GM12891 (cell line): ENCODE measurements around the gene PTPN4.
A peak's percentile ranks its signal among the peaks of the same experiment; 100 is the strongest.

ENCODE experiments used
- DNase-seq: peaks from one replicate; pipeline ENCODE4 v3.0.0; 2011; ENCODE audit warnings: low spot score; ENCODE audit not compliant: insufficient read length
- FAIRE-seq: peaks from 2 replicates; lab custom pipeline; 2011; peaks lifted over from hg19 to GRCh38; lab: Jason Lieb, UNC
- PAX5 ChIP-seq: IDR thresholded peaks from 2 replicates; pipeline ENCODE4 v1.6.1; 2011; ENCODE audit warnings: low read length, moderate library complexity, mild to moderate bottlenecking; ENCODE audit not compliant: insufficient read depth, severe bottlenecking
- POLR2A ChIP-seq: IDR thresholded peaks from 2 replicates; pipeline ENCODE4 v1.6.1; 2011; ENCODE audit warnings: low read depth, low read length, control low read depth
- POLR2AphosphoS5 ChIP-seq: IDR thresholded peaks from 2 replicates; pipeline ENCODE4 v1.6.1; 2011; ENCODE audit warnings: low read depth, low read length, control low read depth
- POU2F2 ChIP-seq: IDR thresholded peaks from 2 replicates; pipeline ENCODE4 v1.6.1; 2011; ENCODE audit warnings: low read depth, mild to moderate bottlenecking, control low read depth, low read length, moderate library complexity
- SPI1 ChIP-seq: IDR thresholded peaks from 2 replicates; pipeline ENCODE4 v1.6.1; 2011; ENCODE audit warnings: low read depth, low read length, control low read depth
- TAF1 ChIP-seq: IDR thresholded peaks from 2 replicates; pipeline ENCODE4 v1.6.1; 2011; ENCODE audit warnings: low read depth, low read length, control low read depth

Gene PTPN4

DNA sequence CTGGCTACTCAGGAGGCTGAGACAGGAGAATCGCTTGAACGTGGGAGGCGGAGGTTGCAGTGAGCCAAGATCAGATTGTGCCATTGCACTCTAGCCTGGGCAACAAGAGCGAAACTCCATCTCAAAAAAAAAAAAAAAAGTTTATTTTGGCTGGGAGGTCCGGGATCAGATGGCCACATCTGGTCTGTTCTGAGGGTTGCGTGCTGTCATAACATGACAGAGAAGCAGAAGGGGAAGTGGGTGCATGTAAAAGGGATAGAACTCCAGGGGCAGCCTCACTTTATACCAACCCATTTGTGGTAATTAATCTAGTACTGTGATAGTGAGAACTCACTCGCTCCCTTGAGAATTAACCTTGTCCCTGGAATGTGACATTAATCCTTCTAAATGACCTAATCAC, 101.2 kb downstream of the PTPN4 start:
- DNase-seq (no peak), FAIRE-seq (no peak)
- TF ChIP-seq POU2F2 (no peak), SPI1 (peak; percentile 78), POLR2AphosphoS5 (no peak), PAX5 (no peak), TAF1 (no peak)

DNA sequence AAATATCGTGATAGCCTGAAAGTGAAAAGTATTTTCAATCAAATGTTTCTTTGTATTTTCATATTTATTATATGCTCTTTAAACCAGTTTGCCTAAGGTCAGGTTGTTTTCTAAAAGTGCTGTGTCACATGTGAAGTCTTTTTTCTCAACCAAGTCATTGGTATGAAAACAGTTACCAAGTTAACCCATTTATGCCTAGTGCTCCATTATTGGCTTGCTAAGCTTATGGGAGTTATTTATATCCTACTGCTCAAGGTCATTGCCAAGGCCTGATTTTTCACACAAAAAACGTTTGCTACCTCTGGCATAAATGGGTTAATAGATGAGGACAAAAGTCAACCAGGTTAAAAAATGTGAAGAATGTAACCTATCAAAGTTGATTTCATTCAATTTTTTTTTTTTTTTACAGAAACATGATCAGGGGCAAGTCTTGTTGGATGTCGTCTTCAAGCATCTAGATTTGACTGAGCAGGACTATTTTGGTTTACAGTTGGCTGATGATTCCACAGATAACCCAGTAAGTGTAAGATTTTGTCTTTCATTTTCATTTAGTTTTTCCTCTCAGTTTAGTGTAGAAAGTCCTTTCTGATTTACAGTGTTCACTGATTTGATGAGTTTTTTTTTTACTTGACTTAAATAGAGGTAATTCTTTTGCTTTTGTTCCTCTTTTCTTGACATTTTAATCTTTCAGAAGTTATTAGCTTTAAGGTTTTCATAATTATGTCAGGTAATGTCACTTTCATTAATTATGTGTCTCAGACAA, 102.6 kb downstream of the PTPN4 start:
- peak; percentile 85 for FAIRE-seq
- TF ChIP-seq POLR2A (no peak), TAF1 (no peak), SPI1 (no peak), POU2F2 (no peak), PAX5 (no peak), POLR2AphosphoS5 (no peak)
- DNase-seq, result peak; percentile 6

DNA sequence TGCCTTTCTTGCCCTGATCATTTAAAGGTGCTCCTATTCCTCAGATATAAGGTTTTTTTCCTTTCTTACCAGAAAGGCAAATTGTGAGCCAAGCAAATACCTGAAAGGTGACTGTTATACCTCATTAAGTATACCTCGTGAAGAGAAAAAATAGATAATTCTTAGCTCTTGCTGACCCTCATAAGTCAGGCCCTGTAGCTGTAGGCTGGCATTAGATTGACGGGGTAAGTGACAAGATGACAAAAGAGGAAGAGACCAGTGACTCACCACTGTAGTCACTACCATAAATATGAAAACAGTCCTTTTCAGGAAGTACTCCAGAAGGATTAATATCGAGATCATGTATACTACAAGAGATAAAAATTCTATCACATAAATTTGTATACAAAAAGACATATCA, 104.6 kb downstream of the PTPN4 start:
- peak; percentile 81 for TF ChIP-seq SPI1
- no peak for TF ChIP-seq POLR2A
- TF ChIP-seq POU2F2, result no peak
- DNase-seq, result no peak
- no peak for FAIRE-seq

DNA sequence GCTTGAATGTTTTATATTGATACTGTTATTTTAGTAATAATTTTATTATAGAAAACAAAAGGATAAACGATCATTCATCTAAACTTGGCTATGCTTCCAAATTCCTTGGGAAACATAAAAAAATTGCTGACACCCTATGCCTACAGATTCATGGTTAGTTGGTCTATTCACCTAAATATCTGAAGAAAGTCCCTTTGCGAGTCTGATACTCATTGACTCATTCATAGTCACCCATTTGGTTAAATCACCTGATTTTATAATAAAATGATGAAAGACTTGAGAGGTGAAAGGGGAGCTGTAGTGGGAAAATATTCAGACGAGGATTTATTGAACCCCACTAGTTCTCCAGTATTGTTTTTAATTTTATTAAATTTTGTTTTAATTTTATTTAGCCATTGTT, 112.0 kb downstream of the PTPN4 start:
- DNase-seq (no peak), FAIRE-seq (no peak)
- TF ChIP-seq PAX5 (no peak), POU2F2 (no peak), POLR2AphosphoS5 (no peak), TAF1 (no peak), POLR2A (no peak), SPI1 (no peak)

GRCh38 chr2:119873350-119874315, 113.9 kb downstream of the PTPN4 start:
- FAIRE-seq (no peak), DNase-seq (no peak)
- TF ChIP-seq SPI1 (no peak), POLR2A (no peak), PAX5 (no peak), TAF1 (no peak), POU2F2 (no peak), POLR2AphosphoS5 (no peak)

DNA sequence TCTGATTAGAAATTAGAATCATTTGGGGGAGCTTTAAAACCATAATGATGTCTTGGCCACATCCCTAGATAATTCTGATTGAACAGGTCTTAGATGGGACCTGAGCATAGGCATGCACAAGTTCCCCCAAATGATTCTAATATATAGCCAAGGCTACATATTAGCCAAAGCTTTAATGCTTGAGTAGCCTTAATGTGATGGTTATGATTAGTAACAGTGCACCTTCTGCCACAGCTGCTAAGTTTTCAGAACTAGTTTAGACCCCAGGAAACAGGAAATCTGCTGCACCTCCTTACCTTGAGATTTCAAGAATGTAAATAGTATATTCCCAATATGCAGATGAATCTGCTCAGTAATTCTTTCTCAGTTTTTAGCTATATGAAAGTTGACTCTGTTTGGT, 119.8 kb downstream of the PTPN4 start:
- TF ChIP-seq POU2F2 (no peak), SPI1 (no peak), POLR2A (no peak), TAF1 (no peak), POLR2AphosphoS5 (no peak), PAX5 (no peak)
- FAIRE-seq (no peak), DNase-seq (no peak)

DNA sequence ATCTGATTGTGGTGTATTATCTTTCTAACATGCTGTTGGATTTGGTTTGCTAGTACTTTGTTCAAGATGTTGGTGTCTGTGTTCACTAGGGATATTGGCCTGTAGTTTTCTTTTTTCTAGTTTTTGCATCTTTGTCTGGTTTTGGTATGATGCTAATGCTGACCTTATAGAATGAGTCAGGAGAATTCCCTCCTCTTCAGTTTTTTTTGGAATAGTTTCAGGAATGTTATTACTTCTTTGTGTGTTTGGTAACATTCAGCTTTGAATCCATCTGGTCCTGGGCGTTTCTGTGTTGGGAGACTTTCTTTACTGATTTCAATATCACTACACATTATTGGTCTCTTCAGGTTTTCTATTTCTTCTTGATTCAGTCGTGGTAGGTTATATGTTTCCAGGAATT, 129.0 kb downstream of the PTPN4 start:
- TF ChIP-seq POU2F2, result no peak
- TF ChIP-seq SPI1, result no peak
- no peak for TF ChIP-seq POLR2AphosphoS5
- no peak for TF ChIP-seq TAF1
- no peak for TF ChIP-seq POLR2A
- no peak for TF ChIP-seq PAX5
- no peak for DNase-seq
- FAIRE-seq, result no peak

DNA sequence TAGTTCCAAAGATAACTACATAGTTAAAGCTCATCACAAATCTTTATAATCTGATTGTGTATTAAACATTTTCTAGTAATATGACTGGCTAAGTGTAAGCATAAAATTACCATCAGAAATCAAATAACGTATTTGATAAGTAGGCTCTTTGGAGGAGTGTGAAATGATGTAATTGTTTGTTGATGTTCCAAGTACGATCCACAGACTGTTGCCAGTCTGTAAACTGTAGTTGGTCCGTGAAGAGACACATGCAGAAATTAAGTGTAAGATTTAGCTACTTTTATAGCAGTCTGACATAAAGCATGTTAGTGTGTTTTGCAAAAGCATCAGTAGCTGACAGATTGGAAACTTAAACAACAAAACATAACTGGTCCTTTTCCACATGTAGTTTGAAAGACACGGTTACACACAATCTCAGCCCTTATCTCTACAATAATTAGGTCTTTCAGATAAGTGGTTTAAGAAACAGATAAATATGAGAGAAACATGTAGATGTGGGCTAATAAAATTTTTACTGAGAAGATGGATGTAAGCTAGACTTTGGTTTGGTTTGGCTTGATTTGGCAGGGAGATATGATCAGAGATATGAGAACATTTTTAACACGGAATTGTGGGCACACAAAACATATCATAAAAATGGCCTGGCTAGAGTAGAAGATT, 138.1 kb downstream of the PTPN4 start:
- TF ChIP-seq SPI1 (no peak), TAF1 (no peak), POLR2AphosphoS5 (no peak), PAX5 (no peak), POLR2A (no peak), POU2F2 (no peak)
- no peak for FAIRE-seq

DNA sequence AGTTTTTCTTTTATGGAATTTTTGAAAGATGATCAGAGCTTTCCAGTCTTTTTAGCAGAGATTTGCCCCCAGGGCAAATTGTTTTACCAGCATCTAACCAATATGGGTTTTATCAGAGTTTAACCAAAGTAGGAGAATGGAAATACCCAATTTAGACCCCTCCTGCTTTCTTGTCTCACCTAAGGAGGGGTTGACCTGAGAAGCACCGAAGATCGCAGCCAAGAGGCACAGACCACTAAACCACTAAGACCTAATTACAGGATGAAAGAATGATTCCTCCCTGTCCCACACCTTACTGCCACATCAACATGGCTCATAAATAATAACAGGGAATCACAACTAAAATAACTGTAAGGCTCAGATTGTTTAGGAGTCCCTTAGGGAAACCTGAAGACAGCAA, 141.3 kb downstream of the PTPN4 start:
- TF ChIP-seq TAF1 (no peak), SPI1 (no peak), POLR2AphosphoS5 (no peak), PAX5 (no peak), POU2F2 (no peak), POLR2A (no peak)
- no peak for FAIRE-seq
- DNase-seq, result no peak

More for the DNA sequence above, 138.1 kb downstream of the PTPN4 start:
- DNase-seq, result no peak
